H7 (cell line): ENCODE data around the gene COL11A2. TPM values are rescaled to one million over a fixed set of nuclear protein-coding genes. Genes with fewer than 3 reads are reported as not detected.
"Not testable (repeated sequence)": the region's sequence is repeated elsewhere in the genome, so short reads cannot be mapped to it uniquely, and the experiment has no call there.

Experiments
- DNase-seq: peaks from one replicate; pipeline ENCODE4 v3.0.0; 2012
- H3K27me3 ChIP-seq: 2 replicates; pipeline ENCODE4 v1.6.0; 2011; ENCODE audit warnings: mild to moderate bottlenecking, low read length; ENCODE audit not compliant: control insufficient read depth, insufficient read depth
- H3K36me3 ChIP-seq: replicated peaks from 2 replicates; pipeline ENCODE4 v1.5.1; 2011; ENCODE audit warnings: low read length; ENCODE audit not compliant: control insufficient read depth, insufficient read depth
- H3K4me3 ChIP-seq: 2 replicates; pipeline ENCODE4 v1.5.1; 2011; ENCODE audit warnings: low read depth, mild to moderate bottlenecking, control low read depth, low read length, moderate library complexity; ENCODE audit not compliant: insufficient read depth
- total RNA-seq: library from RNA; depleted of rRNA; stranded (reverse); fragments of >200 nt; shearing (Covaris generic); gene quantifications from 2 replicates; pipeline ENCODE4 v1.2.3, GENCODE V29; 2014; rRNA removed

COL11A2 gene
- total RNA-seq = 0.48 and 0.67 TPM in 2 replicates

DNA sequence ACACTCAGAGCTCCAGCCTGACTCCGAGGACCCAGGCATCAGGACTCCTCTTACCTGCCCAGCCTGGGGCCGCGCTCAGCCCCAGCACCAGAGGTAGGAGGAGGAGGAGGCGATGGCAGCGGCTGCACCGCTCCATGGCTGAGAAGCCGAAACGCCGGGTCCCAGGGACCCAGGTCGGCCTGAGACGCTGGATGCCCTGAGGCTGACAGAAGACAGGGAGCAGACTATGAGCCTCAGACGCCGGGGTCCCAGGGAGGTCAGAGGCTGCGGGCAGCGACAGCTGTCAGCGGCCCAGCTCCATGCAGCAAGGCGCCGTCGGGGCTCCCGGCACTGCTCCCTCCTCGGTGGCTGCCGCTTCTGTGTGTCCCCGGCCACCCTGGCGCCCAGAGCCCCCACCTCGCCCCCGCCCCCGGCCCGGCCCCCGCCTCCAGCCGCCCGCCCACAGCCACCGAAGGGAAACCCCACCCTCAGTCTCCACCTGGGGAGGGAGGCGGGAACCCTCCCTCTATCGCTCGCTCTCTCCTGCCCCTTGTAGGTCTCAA, at the start of gene COL11A2:
TSS of gene COL11A2 (minus strand) at position 363 of the 542 bp plus-strand sequence. CDS start at position 136, 227 bp downstream.
- DNase-seq = peak; percentile 84
- H3K4me3 ChIP-seq = peak within 1 kb of the TSS; percentile 58
- peaks cover 10% of the 10 kb centered on the region for H3K36me3 ChIP-seq
- H3K27me3 ChIP-seq = peaks cover 29% of the 10 kb centered on the region

GRCh38 chr6:33241968-33242367, 49.7 kb upstream of the COL11A2 start:
- H3K36me3 ChIP-seq = no peaks in the 10 kb centered on the region
- peaks cover 12% of the 10 kb centered on the region for H3K27me3 ChIP-seq
- H3K4me3 ChIP-seq = no peak overlapping the region
- DNase-seq = no peak

DNA sequence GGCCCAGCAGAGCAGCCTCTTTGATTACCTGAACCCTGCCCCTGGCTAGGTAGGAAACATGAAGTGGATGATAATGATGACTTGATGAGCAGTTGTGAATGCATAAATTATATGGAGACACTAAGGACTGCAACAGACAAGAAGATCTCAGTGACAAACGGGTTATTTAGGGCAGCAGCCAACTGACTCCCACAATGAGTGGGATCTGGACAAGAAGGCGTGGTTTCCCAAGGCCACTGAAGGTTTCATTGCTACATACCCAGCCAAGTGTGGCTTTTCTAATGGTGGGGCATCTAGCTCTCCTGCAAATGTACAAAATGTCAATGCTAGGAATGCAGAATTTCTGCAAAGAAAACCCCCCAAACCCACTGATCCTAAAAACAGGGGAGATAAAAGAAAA, 45.5 kb upstream of the COL11A2 start:
- Histone ChIP-seq H3K4me3 (no peak overlapping the region), H3K27me3 (peaks cover 3% of the 10 kb centered on the region), H3K36me3 (no peaks in the 10 kb centered on the region)
- no peak for DNase-seq

DNA sequence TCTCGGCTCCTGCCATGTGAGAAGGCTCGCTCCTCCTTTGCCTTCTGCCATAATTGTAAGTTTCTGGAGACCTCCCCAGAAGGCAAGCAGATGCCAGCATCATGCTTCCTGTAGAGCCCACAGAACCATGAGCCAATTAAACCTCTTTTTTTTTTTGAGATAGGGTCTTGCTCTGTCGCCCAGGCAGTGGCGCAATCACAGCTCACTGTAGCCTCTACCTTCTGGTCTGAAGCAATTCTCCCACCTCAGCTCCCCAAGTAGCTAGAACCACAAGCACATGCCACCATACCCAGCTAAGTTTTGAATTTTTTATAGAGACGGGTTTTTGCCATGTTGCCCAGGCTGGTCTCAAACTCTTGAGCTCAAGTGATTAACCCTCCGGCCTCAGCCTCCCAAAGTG, 44.6 kb upstream of the COL11A2 start:
- H3K27me3 ChIP-seq = peaks cover 3% of the 10 kb centered on the region
- no peak for DNase-seq
- no peaks in the 10 kb centered on the region for H3K36me3 ChIP-seq
- H3K4me3 ChIP-seq = no peak overlapping the region

- H3K27me3 ChIP-seq = peaks cover 3% of the 10 kb centered on the region
- H3K4me3 ChIP-seq = no peak overlapping the region
- DNase-seq = no peak
- no peaks in the 10 kb centered on the region for H3K36me3 ChIP-seq
Observed at GRCh38 chr6:33236328-33236727, 44.1 kb upstream of the COL11A2 start.

DNA sequence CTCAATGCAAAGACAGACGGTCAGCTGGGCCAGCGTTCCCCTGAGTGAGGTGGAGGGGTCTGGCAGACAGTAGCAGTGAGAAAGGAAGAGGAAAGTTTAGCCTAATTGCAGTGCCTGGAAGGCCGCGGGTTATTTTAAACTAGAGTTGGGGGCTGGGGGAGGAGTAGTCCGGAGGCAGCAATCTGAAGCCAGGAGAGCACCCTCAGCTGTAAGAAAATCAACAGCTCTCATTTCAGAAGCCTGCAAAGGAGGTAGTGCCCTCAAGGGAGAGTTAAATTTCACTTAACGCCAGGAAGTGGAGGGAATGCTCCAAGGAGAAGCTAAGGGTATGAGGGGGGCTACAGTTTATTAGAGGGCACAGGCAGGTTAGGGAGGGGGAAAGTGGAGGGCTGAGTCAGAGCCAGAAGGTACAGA, 43.0 kb upstream of the COL11A2 start:
- Histone ChIP-seq H3K36me3 (no peaks in the 10 kb centered on the region), H3K4me3 (no peak overlapping the region), H3K27me3 (peaks cover under 1% of the 10 kb centered on the region)
- no peak for DNase-seq

GRCh38 chr6:33226503-33227120, 34.3 kb upstream of the COL11A2 start:
- not testable (repeated sequence) for H3K27me3 ChIP-seq, H3K4me3 ChIP-seq, H3K36me3 ChIP-seq, DNase-seq

- H3K36me3 ChIP-seq = no peaks in the 10 kb centered on the region
- H3K27me3 ChIP-seq = peaks cover 73% of the 10 kb centered on the region
- no peak overlapping the region for H3K4me3 ChIP-seq
- DNase-seq = peak; percentile 36
Observed at GRCh38 chr6:33217681-33218080, 25.4 kb upstream of the COL11A2 start.

- H3K36me3 ChIP-seq = no peaks in the 10 kb centered on the region
- DNase-seq = no peak
- H3K27me3 ChIP-seq = peaks cover 77% of the 10 kb centered on the region
- no peak overlapping the region for H3K4me3 ChIP-seq
Observed at GRCh38 chr6:33217246-33217645, 25.0 kb upstream of the COL11A2 start.

GRCh38 chr6:33216117-33216649, 23.9 kb upstream of the COL11A2 start:
- Histone ChIP-seq H3K27me3 (peaks cover 83% of the 10 kb centered on the region), H3K4me3 (no peak overlapping the region), H3K36me3 (no peaks in the 10 kb centered on the region)
- peak; percentile 20 for DNase-seq

DNA sequence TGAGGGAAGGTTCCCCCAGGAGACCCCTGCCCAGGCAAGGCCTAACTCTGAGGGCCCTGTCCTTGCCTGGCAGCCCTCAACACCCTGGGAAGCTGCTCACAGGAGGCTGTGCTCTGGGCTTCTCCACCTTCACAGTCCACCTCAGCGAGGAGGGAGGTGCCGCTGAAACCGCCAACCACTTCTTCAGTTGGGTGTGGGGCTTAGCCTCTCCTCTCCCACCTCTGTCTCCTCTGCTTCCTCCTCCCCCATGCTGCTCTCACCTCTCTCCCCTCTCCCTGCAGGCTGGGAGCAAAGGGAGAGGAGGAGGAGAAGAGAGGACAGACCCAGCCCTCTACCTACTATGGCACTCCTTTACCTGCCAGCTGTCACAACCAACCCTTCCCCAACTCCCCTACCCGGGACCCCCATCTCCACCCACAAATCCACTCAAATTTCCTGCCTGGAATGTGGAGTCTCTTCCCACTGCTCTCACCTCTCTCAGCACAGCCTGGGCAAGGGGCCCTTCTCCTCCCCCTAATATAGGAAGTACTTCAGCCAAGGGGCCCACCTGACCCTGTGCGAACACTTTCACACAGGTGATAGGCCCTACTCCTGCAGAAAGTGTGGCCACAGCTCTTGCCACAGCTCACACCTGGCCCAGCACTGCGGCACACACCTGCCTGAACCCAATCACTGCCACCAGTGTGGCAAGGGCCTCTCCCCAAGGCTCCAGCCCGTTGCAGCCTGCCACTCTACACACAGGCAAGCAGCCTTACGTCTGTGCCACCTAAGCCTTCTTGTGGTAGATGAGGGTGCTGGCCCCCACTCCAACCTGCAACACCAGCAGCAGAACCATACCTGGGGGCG, 23.2 kb upstream of the COL11A2 start:
- Histone ChIP-seq H3K4me3 (no peak overlapping the region), H3K27me3 (peaks cover 85% of the 10 kb centered on the region), H3K36me3 (peaks cover 1% of the 10 kb centered on the region; the same call in 1 of the 2 replicates)
- peak; percentile 30 for DNase-seq

DNA sequence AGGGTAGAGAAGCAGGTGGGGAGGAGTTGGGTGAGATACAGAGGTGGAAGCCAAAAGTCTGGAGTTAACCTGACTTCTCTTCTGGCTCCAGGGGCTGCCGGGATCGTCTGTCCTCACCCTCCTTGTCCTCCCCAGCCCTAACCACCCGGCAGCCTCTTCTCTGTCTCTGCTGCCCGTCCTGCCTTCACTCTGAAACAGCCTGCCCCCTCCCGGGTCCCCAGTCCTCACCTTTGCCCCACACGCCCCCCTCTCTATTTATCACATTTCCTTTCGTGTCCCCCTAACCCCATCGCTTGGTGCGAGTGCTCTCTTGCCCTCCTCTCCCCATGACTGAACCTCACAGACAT, 21.7 kb upstream of the COL11A2 start:
- Histone ChIP-seq H3K27me3 (peaks cover 82% of the 10 kb centered on the region), H3K4me3 (peak overlapping the region; percentile 74), H3K36me3 (peaks cover 5% of the 10 kb centered on the region)
- DNase-seq = peak; percentile 76

DNA sequence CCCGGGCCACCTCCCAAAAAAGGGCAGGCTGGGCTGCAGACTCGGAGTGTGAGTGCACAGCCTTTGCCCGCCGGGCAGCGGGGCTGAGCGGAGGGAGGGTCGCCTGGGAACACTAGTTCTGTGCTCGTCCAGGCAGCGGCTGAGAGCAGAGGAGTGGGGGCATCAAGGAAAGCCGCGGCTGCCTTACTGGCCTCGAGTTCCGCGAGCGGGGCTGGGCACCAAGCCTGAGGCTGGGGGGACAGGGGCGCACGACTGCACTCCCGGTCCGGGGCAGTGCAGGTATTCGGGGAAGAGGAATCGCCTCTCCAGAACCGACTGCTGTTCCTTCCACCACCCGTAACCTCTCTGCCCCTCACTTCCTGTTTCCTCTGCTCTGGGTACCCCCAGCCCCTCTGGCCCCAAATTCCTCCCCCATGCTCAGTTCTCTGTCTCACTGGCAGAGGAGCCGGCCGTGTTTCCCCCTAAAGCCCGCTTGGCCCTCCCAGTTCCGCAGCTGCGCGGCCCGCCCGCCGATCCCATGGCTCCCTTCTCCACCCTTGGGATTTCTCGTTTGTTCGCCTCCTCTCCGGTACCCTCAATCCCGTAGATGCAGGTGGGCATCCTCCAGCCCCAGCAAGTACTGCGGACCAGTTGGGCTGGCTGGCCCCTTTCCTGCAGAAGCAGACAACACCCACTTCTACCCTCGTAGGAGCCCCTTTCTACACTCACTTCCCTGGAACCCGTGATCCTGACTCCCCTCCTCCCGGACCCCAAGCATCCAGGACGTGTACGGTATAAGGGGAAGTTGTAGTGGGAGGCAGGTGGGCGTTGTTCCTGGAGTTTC, 21.1 kb upstream of the COL11A2 start:
- peak; percentile 86 for DNase-seq
- Histone ChIP-seq H3K36me3 (peaks cover 5% of the 10 kb centered on the region), H3K4me3 (peak overlapping the region; percentile 74), H3K27me3 (peaks cover 76% of the 10 kb centered on the region)

- peaks cover 5% of the 10 kb centered on the region for H3K36me3 ChIP-seq
- peaks cover 75% of the 10 kb centered on the region for H3K27me3 ChIP-seq
- no peak for DNase-seq
- peak overlapping the region; percentile 74 for H3K4me3 ChIP-seq
Observed at GRCh38 chr6:33212857-33213165, 20.5 kb upstream of the COL11A2 start.
